COR-L47 (cell line): ENCODE results near the gene COL28A1.
A peak's percentile ranks its signal among the peaks of the same experiment; 100 is the strongest.
"Not testable (repeated sequence)": the region's sequence is repeated elsewhere in the genome, so short reads cannot be mapped to it uniquely, and the experiment has no call there.

ENCODE experiments used
- DNase-seq: peaks from one replicate; lab custom pipeline; 2025; lab: John Stamatoyannopoulos, UW

COL28A1 gene

DNA sequence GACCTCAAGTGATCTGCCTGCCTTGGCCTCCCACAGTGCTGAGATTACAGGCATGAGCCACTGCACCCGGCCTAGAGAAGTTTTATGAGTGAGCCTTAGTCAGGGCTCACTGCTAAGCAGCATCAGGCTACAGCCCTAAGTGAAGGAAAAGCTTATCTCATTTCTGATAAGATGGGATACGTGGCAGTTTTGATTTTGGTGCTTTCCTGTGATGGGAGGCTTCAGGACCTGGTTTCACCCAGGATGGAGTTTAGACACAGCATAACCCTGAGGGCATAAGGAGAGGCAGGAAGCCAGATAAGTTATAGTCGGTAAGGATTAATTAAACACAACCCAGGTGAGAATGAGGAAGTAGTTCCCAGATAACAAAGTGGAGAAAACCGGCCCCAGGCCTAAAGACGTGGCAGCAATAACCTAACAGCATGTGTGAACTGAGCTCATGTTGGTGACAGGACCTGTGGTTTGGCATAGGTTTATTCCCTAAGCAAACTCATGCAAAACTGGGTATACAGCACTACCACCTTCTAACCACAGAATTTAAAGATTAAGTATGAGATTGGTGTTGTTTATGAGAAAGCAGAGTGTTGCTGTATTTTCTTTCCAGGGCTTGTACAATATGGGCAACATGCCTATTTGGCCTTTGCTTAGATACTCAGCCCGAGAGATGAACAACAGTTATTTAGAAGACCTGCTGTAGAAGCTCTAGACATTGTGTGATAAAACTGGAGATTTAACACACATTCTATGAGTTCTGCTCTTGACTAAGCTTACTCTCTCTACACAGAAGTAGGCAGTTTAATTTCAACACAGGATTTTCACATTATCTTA lies 119.4 kb downstream of the COL28A1 start:
- DNase-seq, result no peak

- DNase-seq, result no peak
These were observed 120.7 kb downstream of the COL28A1 start for GRCh38 chr7:7414791-7415603.

GRCh38 chr7:7408001-7408770 lies 127.5 kb downstream of the COL28A1 start:
- DNase-seq, result no peak

DNA sequence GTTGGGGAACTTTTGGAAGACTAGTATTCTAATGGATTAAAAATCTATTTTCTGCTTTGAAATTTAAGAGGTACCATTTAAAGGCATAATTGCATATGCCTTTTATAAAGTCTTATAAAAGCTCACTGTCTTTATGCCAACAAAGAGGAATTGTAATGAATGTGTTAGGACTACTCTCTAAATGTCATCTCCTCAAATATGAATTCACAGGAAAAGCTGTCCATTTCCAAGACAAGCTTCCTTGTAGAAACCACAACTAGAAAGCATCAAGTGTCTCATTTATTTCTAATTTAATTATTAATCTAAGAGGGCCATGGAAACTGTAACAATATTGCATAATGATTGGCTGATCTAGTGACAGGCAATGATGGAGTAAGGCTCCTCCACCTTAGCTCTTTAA lies 130.2 kb downstream of the COL28A1 start:
- DNase-seq, result no peak

- no peak for DNase-seq
These were observed 136.0 kb downstream of the COL28A1 start for GRCh38 chr7:7399707-7400106.

- DNase-seq, result peak; percentile 16
These were observed 139.9 kb downstream of the COL28A1 start for GRCh38 chr7:7395785-7396184.

GRCh38 chr7:7388164-7388563 lies 147.5 kb downstream of the COL28A1 start:
- DNase-seq, result not testable (repeated sequence)

DNA sequence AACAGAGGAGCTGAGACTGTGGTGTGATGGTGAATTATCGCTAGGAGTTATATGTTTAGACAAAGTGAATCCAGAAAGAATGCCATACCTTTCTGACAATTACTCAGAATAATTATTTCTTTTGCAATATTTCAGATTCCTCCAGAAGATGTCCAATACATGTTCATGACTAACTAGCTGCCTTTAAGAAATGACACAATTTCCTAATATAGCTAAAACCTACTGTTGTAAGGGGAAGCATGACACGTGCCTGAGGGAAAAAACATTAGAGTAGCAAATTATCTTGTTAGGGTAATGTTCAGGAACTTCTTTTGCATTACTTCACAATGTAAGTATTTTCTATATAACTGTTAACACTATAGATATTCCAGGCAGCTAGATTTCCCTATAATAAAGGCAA lies 150.3 kb downstream of the COL28A1 start:
- DNase-seq, result no peak

- no peak for DNase-seq
These were observed 151.4 kb downstream of the COL28A1 start for GRCh38 chr7:7384228-7384627.

- no peak for DNase-seq
These were observed 160.1 kb downstream of the COL28A1 start for GRCh38 chr7:7375538-7375937.

DNA sequence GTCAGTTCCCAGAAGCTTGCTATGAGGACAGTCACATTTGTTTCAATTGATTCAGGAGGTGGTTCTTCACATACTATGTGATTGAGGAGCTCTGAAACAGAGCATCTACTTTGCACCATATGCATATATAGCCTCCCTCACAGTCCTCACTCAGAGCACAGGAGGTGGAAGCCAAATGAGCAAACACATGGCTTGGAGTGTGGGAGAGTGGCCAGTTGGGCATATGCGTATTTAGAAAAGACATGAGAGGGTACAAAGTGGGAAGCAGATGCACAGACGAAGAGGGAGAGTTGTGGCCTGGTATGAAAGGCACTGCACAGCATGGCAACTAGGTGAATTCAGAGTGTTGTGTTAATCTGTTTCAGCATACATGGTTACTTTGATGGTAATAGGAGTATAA lies 165.6 kb downstream of the COL28A1 start:
- DNase-seq, result no peak

DNA sequence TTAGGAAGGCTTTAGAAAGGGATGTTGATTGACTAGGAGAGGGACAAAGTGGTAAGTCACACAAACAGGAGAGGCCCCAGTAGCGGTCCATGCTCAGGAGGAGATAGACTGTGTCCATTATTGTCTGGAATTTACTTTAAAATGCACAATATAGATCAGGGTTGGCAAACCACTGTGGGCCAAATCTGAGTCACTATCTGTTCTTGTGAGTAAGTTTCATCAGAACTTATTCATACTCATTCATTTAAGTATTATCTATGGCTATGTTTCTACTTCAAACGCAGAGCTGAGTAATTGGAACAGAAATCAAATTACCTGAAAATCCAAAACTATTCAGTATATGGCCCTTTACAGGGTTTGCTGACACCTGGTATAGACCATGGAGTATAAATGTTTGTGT lies 166.5 kb downstream of the COL28A1 start:
- no peak for DNase-seq

- DNase-seq, result no peak
These were observed 181.0 kb downstream of the COL28A1 start for GRCh38 chr7:7354674-7355073.

DNA sequence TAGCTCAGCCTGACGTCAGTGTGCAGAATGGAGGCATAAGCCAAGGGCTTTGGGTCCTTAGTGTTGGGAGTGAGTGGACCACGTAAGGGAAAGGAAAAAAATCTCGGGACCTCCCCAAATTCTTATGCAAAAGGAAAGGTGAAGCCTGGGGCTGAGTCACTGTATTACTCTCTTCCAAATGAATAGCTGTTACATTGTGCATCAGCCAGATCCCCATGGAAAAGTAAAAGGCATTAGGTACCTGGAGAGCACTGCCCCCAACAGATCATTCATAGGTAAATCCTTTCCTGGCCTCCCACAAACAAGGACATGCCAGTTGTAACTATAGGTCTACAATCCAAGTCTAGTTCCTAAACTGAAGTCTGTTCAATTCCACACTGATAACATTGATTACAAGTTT lies 182.8 kb downstream of the COL28A1 start:
- no peak for DNase-seq

- DNase-seq, result no peak
These were observed 183.8 kb downstream of the COL28A1 start for GRCh38 chr7:7351832-7352231.

- DNase-seq, result no peak
These were observed 184.5 kb downstream of the COL28A1 start for GRCh38 chr7:7351156-7351555.

GRCh38 chr7:7349156-7349555 lies 186.5 kb downstream of the COL28A1 start:
- DNase-seq, result no peak

DNA sequence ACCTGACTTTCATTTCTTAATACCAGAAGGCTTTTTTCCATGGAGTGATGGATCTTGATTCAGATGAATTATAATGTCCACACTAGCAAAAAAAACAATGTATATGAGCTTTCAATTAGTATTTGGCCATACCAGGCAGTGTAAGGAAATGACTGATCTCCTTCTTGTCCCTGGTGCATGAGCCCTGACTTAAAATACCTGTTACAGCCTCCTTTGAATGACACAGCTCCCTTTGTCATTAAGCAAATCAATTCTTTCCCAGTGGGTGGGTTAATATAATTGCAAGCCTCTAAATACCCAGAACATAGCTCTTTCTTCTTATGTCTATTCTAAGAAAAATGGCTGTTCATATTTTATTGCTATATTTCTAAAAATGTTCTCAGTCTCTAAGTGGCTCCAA lies 188.6 kb downstream of the COL28A1 start:
- DNase-seq, result no peak

GRCh38 chr7:7344583-7344982 lies 191.1 kb downstream of the COL28A1 start:
- no peak for DNase-seq

DNA sequence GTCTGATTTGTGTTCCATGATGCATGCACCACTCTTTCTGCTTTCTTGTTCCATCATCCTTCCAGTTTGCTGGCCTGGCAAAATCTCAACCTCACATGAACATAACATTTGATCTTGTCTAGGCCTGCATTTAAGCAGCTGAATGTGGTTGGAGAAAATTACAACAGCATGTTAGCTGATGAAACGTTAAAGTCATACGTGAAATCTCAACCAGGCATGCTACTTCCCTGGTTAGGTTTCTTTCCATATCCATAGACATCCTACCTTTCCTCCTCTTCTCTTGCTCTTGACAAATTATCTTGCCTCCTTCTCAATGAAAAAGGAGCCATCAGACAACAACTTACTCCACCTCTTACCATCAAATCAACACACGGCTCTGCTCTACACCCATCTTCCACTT lies 199.8 kb downstream of the COL28A1 start:
- DNase-seq, result no peak

DNA sequence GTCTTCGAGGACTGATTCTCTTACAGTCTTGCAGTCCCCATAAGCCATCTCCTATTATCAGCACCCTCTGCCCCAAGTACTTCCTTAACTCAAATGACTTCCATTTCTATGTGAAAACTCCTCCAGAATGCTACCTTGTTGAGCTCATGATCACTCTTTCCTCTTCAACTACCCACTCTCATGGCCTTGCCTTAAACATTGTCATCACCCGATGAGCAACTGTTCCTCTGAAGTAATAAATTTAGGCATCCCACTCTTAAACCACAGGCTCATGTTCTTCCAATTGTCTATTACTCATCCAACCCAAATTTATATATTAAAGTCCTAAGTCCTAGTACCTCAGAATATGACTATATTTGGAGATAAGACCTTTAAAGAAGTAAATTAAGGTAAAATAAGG lies 200.5 kb downstream of the COL28A1 start:
- DNase-seq, result no peak

- DNase-seq, result no peak
These were observed 202.1 kb downstream of the COL28A1 start for GRCh38 chr7:7333610-7334009.

GRCh38 chr7:7331523-7331922 lies 204.2 kb downstream of the COL28A1 start:
- DNase-seq, result no peak
